ENCODE results near the gene TP53I11. TPM values are rescaled to one million over a fixed set of nuclear protein-coding genes. Genes with fewer than 3 reads are reported as not detected.

The TP53I11 gene
- total RNA-seq, 1 experiment from 2014 or later: 46.9 TPM

DNA sequence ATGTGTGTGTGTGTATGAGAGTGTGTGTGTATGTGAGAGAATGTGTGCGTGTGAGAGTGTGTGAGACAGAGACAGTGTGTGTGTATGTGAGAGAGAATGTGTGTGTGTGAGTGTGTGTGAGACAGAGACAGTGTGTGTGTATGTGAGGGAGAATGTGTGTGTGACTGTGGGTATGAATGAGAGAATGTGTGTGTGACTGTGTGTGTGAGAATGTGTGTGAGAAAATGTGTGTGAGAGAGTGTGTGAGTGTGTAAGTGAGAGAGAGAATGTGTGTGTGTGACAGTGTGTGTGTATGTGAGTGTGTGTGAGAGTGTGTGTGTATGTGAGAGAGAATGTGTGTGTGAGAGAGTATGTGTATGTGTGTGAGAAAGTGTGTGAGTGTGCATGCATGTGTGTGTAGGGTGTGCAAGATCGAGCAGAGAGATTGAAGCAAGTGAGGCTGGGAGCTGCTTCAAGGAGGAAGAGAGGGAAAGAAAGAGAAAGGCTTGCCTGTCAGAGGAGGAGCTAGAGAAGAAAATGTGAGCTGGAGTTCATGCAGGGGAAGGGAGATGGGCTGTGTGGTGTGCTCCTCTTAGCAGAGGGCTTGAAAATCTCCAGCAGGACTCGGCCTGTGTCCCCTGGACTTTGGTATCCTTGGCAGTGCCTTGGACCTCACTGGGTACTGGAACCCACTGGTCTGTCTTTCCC, 27.7 kb upstream of the TP53I11 start:
- H3K9me2 ChIP-seq (ENCODE audit: insufficient read depth): no peaks in the 10 kb centered on the region
- no peaks in the 10 kb centered on the region for H3K79me2 ChIP-seq (ENCODE audit: insufficient read depth, low read length)
- no peak overlapping the region for H3K4me3 ChIP-seq (replicated peaks in 1 of 2; ENCODE audit: low read depth in 1 of 2, low read length in 2 of 2)
- ChIA-PET POLR2A (interaction anchor here (0.9 kb wide), 1 partner anchor 51 kb away, joined by 3 read pairs; no protein-coding TSS in a partner anchor), RAD21 (ENCODE audit: low non-redundant PET in 1 of 2, low total read pairs in 2 of 2, uncharacterized antibody in 2 of 2, unreplicated experiment in 2 of 2) (no interaction called here), CTCF (interaction anchor here (1.4 kb wide), 1 partner anchor 11 kb away, joined by 3 read pairs; no protein-coding TSS in a partner anchor)
- TF ChIP-seq, protein P1, sequence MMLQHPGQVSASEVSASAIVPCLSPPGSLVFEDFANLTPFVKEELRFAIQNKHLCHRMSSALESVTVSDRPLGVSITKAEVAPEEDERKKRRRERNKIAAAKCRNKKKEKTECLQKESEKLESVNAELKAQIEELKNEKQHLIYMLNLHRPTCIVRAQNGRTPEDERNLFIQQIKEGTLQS (IDR thresholded peaks at IDR 0.05): no peak
- TF ChIP-seq FOSL1 (IDR thresholded peaks at IDR 0.05; ENCODE audit: low read depth): no peak
- H3K9ac ChIP-seq (ENCODE audit: low read length): no peak overlapping the region
- DNase-seq (ENCODE audit: low read depth, low spot score) (no peak), ATAC-seq (no peak)
- intact Hi-C loops (cut with micrococcal nuclease): no loop called here
- no peaks in the 10 kb centered on the region for H3K36me3 ChIP-seq (ENCODE audit: control insufficient read depth in 1 of 2, insufficient read depth in 2 of 2, low read length in 2 of 2)
- no peaks in the 10 kb centered on the region for H4K20me1 ChIP-seq (ENCODE audit: insufficient read depth)
- no TSS peak for BruUV-seq (replicated peaks)
- no peak overlapping the region for H3K27ac ChIP-seq (ENCODE audit: low read depth, low read length)
- H3K4me1 ChIP-seq (ENCODE audit: control insufficient read depth in 1 of 2, insufficient read depth in 2 of 2, low read length in 2 of 2): peaks cover 15 to 20% of the 10 kb centered on the region in 2 experiments
- no peak overlapping the region for H3K4me2 ChIP-seq (ENCODE audit: low read length)
- no peak overlapping the region for H2AFZ ChIP-seq (ENCODE audit: low read depth, low read length, poor library complexity, severe bottlenecking)
- no peaks in the 10 kb centered on the region for H3K9me3 ChIP-seq (ENCODE audit: control insufficient read depth in 1 of 2, insufficient read depth in 1 of 2, low read depth in 1 of 2, low read length in 2 of 2)
- H3K27me3 ChIP-seq (ENCODE audit: insufficient read depth, low read length): no peaks in the 10 kb centered on the region

GRCh38 chr11:44977493-44977984, 26.9 kb upstream of the TP53I11 start:
- H3K9ac ChIP-seq (ENCODE audit: low read length): no peak overlapping the region
- ChIA-PET CTCF (interaction anchor here (0.9 kb wide), 1 partner anchor 41 kb away, joined by 3 read pairs; no protein-coding TSS in a partner anchor), POLR2A (no interaction called here), RAD21 (ENCODE audit: low non-redundant PET in 1 of 2, low total read pairs in 2 of 2, uncharacterized antibody in 2 of 2, unreplicated experiment in 2 of 2) (no interaction called here)
- TF ChIP-seq SRF (IDR thresholded peaks at IDR 0.05; ENCODE audit: low read depth) (no peak), RAD21 (IDR thresholded peaks at IDR 0.05; ENCODE audit: low read depth) (peak; percentile 30; the same call in 1 of the 2 replicates)
- TF ChIP-seq, protein P2, sequence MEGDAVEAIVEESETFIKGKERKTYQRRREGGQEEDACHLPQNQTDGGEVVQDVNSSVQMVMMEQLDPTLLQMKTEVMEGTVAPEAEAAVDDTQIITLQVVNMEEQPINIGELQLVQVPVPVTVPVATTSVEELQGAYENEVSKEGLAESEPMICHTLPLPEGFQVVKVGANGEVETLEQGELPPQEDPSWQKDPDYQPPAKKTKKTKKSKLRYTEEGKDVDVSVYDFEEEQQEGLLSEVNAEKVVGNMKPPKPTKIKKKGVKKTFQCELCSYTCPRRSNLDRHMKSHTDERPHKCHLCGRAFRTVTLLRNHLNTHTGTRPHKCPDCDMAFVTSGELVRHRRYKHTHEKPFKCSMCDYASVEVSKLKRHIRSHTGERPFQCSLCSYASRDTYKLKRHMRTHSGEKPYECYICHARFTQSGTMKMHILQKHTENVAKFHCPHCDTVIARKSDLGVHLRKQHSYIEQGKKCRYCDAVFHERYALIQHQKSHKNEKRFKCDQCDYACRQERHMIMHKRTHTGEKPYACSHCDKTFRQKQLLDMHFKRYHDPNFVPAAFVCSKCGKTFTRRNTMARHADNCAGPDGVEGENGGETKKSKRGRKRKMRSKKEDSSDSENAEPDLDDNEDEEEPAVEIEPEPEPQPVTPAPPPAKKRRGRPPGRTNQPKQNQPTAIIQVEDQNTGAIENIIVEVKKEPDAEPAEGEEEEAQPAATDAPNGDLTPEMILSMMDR (IDR thresholded peaks at IDR 0.05 in 2 of 3, conservative IDR thresholded peaks at IDR 0.05 in 1 of 3; ENCODE audit: borderline replicate concordance in 1 of 3, insufficient read depth in 1 of 3, low read depth in 2 of 3, low read length in 2 of 3): peak; percentile 4 to 30 (median 21); a peak in 2 of 6 replicates
- H3K4me1 ChIP-seq (ENCODE audit: control insufficient read depth in 1 of 2, insufficient read depth in 2 of 2, low read length in 2 of 2): peaks cover 15 to 20% of the 10 kb centered on the region in 2 experiments
- peak; percentile 69 for ATAC-seq
- DNase-seq (ENCODE audit: low read depth, low spot score): no peak
- no peak overlapping the region for H3K27ac ChIP-seq (ENCODE audit: low read depth, low read length)
- H3K36me3 ChIP-seq (ENCODE audit: control insufficient read depth in 1 of 2, insufficient read depth in 2 of 2, low read length in 2 of 2): no peaks in the 10 kb centered on the region
- H3K79me2 ChIP-seq (ENCODE audit: insufficient read depth, low read length): no peaks in the 10 kb centered on the region
- no peak overlapping the region for H3K4me2 ChIP-seq (ENCODE audit: low read length)
- H3K9me3 ChIP-seq (ENCODE audit: control insufficient read depth in 1 of 2, insufficient read depth in 1 of 2, low read depth in 1 of 2, low read length in 2 of 2): no peaks in the 10 kb centered on the region
- no peaks in the 10 kb centered on the region for H3K9me2 ChIP-seq (ENCODE audit: insufficient read depth)
- H2AFZ ChIP-seq (ENCODE audit: low read depth, low read length, poor library complexity, severe bottlenecking): no peak overlapping the region
- H3K4me3 ChIP-seq (replicated peaks in 1 of 2; ENCODE audit: low read depth in 1 of 2, low read length in 2 of 2): no peak overlapping the region
- H4K20me1 ChIP-seq (ENCODE audit: insufficient read depth): no peaks in the 10 kb centered on the region
- no peaks in the 10 kb centered on the region for H3K27me3 ChIP-seq (ENCODE audit: insufficient read depth, low read length)
- no TSS peak for BruUV-seq (replicated peaks)
- intact Hi-C loops (cut with micrococcal nuclease): no loop called here

All from HCT116 (cell line).